Stimulated activated CD4-positive, alpha-beta T cell treated with anti-CD3 and anti-CD28 coated beads, Interleukin-4, amount 100 ng/mL, for 1 hour (primary cell): ENCODE results near the gene SLC35E1.

Source experiments
- DNase-seq: peaks from one replicate; pipeline ENCODE4 v3.0.0-alpha.2; 2020

Gene SLC35E1

DNA sequence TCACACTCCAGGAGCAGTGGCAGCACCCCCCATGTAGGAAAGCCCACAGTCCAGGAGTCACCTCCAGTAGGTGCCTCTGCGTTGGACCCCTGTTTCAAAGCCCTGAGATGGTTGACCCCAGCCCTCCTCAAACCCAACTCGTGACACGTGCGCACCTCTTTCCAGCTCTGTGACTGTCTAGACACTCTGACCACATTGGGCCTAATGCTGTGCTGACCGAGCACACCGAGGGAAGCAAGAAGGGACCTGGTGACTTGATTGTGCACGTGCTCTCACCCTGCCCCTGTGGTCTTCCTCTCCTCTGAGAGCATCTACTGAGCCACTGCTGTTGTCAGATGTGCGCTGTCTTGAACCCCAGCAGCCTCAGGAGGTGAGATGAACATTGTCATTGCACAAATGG is 22.9 kb upstream of the SLC35E1 start:
- no peak for DNase-seq

DNA sequence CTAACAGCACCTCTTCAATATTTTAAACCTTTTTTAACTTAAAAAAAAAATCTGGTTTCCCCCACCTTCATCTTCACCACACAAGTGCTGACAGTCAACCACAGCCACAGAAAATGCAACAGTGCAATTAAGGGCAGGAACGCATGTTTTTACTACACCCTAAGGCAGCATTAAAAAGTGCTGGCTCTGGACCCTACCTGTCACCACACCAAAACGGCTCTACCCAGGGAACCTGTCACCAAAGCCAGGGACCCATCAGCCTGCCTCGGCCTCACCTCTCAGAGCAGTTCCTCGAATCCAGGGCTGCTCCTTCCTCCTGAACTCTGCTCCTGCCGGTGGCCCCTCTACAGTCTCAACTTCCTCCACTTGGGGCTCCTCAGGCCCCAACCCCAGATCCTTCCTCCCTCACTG is 22.5 kb upstream of the SLC35E1 start:
- DNase-seq: no peak

DNA sequence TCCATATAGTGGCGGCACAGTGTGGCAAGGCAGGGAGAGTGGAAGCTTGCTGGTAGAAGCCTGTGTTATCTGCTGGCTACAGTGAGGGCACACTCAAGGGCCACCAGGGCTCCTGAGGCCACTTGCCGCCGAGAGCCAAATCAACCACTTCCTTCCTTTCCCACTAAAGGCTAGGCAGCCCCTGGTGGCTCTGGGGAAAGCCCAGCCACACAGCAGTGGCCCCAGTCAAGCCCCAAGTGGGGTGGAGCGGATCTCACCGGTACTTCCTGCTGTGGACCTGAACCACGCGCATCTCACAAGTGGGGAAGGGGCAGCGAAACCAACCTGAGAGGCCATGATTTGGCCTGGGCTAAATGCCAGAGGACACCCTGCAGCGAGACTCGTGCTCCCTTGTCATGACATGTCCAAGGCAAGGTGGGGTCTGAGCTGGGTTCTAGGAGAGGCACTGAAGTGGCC is 21.9 kb upstream of the SLC35E1 start:
- DNase-seq: no peak

DNA sequence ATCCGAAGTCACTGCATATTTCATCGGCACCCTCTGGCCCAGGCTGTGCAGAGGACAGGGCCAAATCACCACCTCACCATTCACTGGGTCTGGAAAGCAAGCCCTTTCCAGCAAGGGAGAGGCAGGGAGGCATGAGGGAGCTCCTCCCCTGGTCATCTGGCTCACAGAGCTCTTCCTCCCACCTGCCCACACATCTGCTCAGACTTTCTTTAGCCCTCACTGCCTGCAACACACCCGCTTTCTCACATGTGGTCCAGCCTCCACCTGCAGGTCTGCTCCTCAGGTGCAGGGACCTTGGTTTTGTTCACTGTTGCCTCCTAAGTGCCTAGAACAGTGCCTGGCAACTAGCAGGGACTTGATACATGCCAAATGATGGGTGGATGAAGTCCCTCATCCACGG is 21.0 kb upstream of the SLC35E1 start:
- DNase-seq: no peak

DNA sequence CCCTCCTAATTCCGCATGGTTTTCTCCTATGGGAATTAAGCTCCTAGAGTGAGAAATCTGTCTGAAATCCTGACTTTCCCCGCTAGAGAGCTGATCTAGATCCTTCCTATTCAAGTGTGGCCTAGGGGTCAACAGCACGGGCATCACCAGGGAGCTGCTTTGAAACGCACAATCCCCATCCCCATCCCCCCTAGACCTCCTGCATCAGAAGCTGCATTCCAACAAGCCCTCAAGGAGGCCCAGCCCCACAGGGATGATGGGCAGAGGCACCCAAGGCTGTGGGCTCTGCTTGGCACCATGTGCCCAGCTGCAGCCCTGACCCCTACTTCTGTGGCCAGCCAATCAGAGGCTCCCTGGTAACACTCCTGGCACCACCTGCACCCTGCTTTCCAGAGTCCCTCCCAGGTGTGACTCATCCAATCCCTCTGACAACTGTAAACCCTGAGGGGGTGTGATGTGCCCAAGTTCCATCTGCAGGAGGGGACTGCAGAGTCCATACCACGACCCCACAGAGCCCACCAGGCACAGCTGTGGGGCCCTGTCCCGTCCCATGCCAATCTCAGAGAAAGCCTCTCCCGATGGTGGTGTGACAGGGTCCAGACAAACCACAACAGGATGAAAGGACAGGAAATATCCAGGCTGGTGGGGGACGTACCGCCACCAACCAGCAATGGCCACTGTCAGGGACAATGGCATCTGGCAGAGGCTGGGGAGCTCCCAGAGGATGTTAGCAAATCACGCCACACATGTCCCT is 19.8 kb upstream of the SLC35E1 start:
- no peak for DNase-seq

DNA sequence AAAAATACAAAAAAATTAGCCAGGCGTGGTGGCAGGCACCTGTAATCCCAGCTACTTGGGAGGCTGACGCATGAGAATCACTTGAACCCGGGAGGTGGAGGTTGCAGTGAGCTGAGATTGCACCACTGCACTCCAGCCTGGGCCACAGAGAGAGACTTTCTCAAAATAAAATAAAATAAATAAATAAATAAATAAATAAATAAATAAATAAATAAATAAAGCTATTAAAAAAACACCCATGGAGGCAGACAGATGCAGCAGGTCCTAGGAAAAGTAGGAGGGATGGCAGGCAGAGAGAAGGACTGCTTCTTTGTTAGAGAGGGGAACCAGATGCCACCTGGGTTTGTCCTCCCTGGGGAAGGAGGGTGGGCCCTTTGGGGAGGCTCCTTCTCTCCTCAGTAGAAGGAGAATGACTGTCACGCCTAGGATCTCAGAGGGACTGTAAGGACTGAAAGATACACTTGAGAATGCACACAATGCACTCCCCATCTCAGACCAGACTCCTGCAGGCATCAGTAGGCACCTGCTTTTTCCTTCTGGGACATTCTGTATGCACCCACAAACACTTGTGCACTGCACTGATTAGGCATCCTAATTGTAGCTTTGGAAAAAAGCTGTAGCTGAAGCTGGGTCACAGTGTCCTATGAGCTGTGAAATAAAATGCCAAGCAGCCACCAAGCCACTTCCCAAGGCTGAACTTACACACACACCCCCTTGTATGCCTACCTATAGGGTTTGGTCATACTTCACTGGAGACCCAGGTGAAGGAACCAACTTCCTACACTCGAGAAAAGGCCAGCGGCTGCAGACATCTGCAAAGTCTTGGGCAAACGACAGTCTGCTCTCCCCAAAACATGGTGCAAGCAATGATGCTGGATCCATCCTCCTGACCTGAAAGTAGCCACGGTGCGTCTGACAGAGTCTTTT is 18.9 kb upstream of the SLC35E1 start:
- DNase-seq: no peak

DNA sequence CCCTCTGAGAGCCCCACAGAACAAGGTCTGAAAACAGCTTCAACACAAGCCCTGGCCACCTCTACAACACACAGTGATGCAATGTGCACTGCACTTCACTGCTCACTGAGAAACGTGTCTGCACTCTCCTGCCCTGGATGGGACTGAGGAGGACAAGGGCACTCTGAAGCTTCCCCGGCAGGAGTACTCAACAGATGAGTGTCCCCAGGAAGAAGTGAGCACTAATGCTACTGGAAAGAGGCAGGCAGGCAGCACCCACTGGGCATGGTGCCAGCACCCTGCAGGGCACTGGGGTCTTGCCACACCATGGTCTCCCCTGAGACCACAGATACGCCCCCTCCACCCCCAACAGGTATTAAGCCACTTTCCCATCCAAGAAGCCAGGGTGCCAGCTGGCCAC is 17.7 kb upstream of the SLC35E1 start:
- DNase-seq: no peak

DNA sequence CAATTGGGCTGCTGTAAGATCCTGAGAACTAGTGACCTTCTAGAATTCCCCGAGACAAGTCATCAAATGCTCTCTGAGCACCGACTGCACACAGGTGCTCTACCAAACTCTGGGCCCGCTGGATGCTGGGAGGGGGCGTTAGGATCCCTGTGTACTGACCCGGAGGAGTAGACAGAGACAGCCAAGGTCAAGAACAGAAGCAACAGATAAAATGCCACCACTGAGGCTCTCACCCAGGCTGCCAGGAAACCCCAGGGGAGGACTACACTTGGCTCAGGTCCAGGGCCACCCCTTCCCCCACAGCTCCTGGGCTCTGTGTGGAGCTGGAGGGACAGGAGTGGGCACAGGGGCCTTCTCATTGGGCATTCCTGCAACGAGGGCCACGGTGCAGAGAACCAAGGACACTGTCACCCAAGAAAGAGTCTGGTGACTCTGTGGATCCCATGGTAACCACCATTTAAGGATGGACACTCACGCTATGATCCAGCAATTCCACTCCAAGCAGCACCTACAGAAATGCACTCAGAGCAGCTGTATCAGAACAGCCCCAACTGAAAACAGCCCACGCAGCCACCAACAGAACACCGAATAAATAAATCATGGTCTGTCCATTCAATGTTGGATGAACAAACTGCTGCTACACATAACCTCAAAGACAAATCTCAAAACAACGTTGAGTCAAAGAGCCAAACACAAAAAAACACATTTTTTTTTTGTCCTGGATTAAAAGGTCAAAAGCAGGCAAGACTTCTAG is 16.8 kb upstream of the SLC35E1 start:
- DNase-seq: no peak

DNA sequence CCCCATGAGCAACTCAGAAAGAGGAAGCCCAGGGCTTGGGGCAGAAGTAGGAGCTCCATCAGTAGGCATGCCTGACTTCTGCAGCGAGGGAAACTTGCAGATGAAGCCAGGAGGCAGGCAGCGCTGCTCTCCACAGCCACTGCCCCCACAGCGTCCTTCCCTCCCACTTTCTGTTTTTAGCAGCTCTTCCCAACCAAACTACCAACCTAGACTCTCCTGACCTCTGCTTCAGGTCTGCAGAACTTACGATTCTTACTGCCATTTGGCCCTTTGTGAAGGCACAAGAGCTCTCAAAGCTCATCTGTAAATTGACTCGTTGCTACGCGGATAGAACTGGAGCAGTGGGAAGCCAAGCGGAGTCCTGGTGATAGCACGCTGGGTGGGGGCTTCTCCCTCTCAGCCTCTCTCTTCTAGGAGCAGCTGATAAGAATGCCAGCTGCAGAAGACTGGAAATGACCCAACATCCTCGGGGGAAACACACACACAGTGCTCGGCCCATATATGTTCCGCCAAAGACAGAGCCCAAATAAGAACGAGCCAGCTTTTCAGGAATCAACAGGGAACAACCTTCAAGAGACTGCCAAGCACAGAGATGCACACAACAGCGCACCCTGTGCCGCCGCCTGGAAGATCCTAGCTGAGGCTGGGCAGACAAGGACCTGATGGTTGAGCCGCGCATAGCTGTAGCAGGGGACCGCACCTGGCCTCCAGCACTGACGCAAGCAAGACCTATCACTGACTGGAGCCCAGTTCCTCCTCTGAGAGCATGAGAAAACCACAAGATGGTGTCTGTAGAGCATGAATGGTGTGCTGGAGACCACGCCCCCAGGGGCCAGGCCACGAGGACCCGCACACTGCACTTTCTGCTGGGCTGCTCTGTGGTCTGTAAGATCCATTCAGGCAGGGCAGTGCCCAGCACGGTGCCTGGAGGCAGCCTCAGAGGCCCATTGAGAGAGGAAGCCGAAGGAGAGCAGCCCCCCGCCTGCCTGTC is 15.9 kb upstream of the SLC35E1 start:
- DNase-seq: peak; percentile 47

DNA sequence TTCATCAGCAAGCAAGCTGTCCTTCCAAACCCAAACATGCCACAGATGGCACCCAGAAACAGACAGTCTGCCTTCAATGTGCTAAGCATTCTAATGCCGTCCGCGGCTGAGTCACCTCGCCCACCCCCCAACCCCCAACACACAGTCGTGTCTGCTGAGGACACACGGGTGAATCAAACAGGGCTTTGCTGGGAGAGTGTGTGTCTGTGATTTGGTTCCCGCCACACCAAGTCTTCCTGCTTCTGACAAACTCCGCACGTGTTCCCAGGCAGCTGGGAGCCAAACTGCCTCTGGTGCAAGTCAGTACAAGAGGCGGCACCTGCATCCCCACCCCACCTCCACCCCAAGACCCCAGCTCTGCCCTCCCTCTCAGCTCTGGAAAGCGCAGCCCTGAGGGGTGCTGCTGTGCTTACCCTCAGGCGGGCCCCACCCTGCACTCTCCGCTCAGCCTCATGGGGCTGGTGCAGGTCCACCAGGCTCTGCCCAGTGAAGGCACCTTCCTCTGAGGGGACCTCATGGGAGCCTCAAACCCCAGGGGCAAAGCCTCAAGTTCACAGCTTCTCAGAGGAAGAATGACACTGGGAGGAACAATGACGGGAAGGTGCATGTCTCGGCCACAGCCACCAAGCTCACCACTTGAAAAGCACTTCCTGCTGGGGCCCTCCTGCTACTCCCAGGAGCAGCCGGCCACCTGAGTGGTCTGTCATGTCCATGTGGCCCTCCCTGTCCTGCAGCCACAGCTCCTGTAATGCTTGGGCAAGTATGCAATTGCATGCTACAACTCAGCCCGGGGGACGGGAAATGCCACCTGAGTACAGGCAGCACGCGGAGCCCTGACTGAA is 15.0 kb upstream of the SLC35E1 start:
- peak; percentile 61 for DNase-seq

DNA sequence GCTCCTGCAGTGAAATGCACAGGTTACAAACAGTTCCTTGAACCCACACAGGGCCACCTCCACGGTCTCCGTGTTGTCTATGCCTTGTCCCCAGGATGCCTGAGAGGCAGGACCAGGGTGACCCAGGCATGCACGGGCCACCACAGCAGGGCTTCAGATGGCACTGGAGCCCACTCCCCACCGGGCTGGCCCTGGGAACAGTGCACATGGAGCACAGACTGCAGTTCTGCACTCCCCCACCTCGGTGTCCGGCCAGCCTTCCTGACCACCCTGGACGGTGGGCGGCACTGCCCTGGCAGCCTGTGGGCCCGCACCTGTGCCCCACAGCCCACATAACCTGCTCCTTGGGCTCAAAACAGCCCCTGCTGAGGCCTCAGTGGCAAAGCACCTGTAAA is 14.3 kb upstream of the SLC35E1 start:
- no peak for DNase-seq

DNA sequence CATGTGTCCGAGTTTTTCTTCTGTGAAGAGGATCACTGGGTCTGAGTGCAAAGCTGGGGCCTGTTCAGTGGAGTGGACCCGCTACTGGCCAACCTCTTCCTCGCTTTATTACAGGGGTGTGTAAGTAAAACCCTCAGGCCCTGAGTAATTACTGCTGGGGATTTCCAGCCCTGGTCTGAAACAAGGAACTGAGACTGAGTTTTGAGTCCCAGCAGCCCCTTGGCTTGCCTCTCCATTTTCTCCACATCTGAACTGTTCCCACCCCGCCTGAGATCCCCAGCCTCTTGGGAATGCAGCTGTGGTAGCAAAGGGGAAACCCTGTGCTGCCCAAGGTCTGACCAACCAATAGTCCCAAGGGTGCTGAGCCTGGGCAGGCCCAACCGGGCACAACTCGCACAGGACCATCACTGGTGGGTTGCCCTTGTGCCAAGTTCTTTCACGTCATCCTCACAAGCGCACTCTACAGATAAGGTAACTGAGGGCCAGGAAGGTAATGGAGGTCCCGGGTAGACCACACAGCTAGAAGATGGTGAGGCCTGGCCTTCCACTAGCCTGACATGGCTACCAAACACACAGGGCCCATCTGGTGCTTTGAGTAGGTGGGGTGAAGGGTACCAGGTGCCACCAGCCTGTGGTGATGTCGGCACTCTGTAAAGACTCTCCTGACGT is 13.7 kb upstream of the SLC35E1 start:
- DNase-seq: no peak

DNA sequence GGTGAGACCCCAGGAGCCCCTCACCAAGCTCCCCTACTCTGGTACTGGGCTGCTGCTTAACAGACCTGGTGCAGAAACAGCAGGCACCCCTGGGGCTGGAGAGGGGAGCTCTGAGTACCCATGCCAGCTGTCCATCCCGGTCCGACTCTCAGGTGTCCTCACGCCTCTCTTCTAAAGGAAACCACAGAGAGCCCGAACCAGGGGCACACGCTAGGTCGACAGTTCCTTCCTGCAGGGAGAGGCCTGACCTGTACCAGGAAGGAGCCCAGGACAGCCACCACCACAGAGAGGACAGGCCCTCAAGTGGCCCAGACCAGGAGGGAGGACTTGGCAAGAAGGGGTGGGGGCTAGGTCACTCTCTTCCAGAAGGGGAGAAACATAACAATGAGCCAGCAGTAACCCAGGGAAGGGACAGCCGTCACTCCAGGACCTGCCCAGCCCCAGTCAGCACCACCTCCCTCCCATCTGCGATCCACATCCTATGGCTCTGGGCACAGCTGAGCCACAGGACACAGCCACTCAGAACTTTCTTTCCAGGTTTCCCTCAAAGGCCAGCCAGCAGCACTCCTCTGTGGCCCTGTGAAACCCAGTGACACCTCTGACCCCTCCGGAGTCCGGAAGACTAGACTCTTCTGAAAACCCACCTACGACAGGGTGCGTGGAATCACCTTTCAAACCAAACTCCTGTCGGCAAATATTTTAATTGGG is 13.0 kb upstream of the SLC35E1 start:
- DNase-seq: no peak

DNA sequence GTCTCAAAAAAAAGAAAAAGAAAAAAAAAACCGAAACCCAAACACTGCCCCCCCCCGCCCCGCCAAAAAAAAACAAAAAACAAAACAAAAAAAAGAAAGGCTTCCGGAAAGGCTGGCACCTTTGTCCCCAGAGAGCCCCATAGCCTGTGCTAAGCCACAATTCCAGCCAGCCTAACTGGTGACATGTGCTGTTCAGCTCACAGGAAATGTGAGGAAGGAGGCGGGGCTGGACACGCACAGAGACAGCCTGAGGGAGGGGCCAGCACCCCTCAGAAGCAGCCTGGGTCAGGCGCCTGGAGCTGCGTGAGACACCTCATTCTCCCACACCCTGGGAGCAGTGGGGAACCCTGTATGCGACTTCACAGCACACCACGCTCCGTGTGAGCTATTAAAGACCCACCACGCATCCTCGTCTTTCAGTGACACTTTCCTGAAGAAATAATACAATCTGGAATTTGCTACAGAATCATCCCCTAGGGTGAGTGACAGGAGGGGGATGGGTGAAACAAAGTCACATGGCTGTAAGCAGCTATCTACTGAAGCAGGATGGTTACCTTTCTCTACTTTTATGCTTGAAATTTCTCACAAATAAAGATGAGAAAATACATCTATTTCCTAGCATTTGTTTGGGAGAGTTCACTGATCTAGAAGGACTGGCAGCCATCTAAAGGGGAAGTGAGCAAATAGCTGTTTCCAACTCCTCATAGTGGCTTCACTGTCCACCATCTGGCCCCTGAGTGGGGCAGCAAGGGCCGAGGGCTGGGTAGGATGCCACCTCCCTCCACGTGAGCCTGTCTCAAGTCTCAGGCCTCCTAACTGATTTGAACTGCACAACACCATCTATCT is 12.3 kb upstream of the SLC35E1 start:
- DNase-seq: peak; percentile 83

DNA sequence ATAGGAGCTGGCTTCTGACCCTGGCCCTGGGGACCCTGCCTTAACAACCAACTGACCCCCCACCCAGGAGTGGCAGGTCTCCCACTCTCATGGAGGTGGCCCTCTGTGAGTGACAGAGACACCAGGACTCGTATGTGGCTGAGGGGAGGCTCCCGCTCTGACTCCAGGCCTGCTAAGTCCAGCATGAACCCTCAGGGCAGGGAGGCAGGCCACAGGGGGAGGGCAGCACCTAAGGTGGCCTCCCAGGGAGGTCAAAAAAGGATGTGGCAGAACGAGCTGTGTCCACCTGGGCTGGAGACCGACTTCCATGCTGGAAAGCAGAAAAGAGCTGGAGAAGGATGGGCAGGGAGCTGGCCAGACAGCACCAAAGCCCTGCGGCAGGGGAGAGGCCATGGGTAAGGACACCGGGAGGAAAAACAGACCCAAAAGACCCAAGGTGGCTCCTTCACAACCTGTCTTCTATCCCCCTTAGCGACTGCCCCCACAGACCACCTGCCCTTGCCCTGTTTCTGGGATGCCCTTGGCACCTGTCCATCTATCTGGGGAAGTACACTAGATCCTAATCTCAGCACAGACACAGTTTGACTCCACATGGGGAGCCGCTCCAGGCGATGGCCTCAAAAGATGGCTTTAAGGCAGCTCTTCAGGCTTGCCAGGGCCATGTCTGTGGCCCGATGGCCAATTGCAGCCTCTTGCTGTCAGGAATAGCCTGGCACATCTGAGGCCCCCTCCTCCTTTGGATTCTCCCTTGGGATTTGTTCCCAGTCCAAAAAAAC is 10.5 kb upstream of the SLC35E1 start:
- no peak for DNase-seq

DNA sequence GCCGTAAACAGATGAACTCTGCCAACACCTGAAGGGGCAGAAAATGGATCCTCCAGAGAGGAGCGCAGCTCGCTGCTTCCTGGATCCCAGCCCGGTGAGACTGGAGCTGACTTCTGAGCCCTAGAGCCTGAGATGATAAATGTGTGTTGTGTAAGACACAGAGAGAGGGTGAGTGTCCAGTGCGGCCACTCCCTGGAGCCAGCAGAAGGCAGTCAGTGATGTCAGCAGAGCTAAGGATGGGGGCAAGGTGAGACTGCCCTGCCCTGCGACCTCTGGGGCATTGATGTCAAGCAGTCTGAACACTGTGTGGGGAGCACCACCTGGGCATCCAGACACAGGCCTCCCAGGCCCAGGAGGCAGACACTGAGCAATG is 9.7 kb upstream of the SLC35E1 start:
- DNase-seq: no peak

DNA sequence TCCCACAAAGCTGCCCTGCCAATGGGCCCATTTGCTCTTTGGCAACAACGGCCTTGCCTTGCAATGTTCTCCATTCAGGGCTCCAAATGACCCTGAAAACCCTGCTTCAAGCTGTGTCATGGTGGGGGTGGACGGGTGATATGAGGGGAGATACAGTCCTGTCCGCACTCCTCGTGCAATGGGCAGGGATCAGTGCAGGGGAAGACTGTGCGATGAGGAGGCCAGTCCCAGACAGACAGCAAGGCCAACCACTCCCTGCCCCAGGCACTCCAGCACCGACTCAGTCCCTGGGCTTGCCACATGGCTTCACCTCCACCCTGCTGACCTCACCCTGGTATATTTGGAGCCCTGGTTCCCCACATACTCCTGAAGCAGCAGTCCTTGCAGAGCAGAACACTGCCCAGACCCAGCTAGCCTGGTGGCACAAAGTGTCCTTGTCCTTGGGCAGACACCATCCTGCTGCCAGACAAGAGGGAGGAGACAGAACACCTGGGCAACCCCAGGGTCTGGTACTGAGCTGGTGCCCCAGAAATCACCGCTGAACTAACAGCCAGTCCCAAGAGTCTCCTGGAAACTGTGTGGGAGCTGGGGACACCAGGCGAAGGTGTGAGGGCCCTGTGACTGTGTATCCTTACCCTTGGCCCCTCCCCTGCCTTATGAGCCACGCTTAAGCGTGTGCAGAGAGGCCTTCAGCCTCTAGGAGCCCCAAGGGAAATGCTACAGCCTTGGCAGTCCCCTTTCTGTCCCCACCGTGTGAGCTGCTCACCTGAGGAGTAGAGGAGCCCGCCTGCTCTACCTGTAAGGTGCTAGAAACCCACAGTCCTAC is 9.1 kb upstream of the SLC35E1 start:
- no peak for DNase-seq
